Spleen (tissue), 11 donors: ENCODE measurements around the gene GLIPR1. TPM values are rescaled to one million over a fixed set of nuclear protein-coding genes. Genes with fewer than 3 reads are reported as not detected.

Experiments used
- DNase-seq: peaks from one replicate; pipeline ENCODE4 v3.0.0-alpha.2; 2020
- H3K27ac ChIP-seq, 8 donors: fragments of 200-600 bp; sonication (generic) in 7 of 8; 1 replicate in 4 of 8; 2 replicates in 4 of 8; pipeline versions ENCODE4 v1.5.0 to v1.8.0; 2016 to 2021; ENCODE audit warnings: inconsistent platforms in 4 of 8, mild to moderate bottlenecking in 4 of 8, moderate library complexity in 1 of 8
- H3K27me3 ChIP-seq, 7 donors: fragments of 200-600 bp; sonication (generic) in 6 of 7; replicated peaks in 1 of 7; 1 replicate in 4 of 7; 2 replicates in 3 of 7; pipeline versions ENCODE4 v1.5.0 to v1.8.0; 2016 to 2021; ENCODE audit warnings: inconsistent platforms in 3 of 7, mild to moderate bottlenecking in 1 of 7
- H3K36me3 ChIP-seq, 6 donors: fragments of 200-600 bp; sonication (generic) in 5 of 6; 1 replicate in 4 of 6; 2 replicates in 2 of 6; pipeline versions ENCODE4 v1.5.0 to v1.8.0; 2016 to 2021; ENCODE audit warnings: inconsistent platforms in 2 of 6
- H3K4me1 ChIP-seq, 6 donors: fragments of 200-600 bp; sonication (generic) in 5 of 6; 1 replicate in 3 of 6; 2 replicates in 3 of 6; pipeline versions ENCODE4 v1.5.0 to v1.8.0; 2016 to 2021; ENCODE audit warnings: inconsistent platforms in 3 of 6
- H3K4me3 ChIP-seq, 8 donors: fragments of 200-600 bp; sonication (generic) in 7 of 8; 1 replicate in 4 of 8; 2 replicates in 4 of 8; pipeline versions ENCODE4 v1.5.0 to v1.8.0; 2016 to 2021; ENCODE audit warnings: inconsistent platforms in 4 of 8, mild to moderate bottlenecking in 4 of 8, moderate library complexity in 2 of 8
- H3K9me3 ChIP-seq, 8 donors: fragments of 200-600 bp; sonication (generic) in 7 of 8; 1 replicate in 4 of 8; 2 replicates in 4 of 8; pipeline versions ENCODE4 v1.5.0 to v1.8.0; 2016 to 2021; ENCODE audit warnings: inconsistent platforms in 4 of 8
- POLR2A ChIP-seq, 3 donors: fragments of 450-650 bp; IDR thresholded peaks; one replicate each; pipeline ENCODE4 v1.5.1; 2017; ENCODE audit warnings: antibody characterized with exemption in 3 of 3, mild to moderate bottlenecking in 1 of 3
- POLR2AphosphoS5 ChIP-seq, 3 donors: sonication (generic); formaldehyde crosslinking; IDR thresholded peaks; one replicate each; pipeline ENCODE4 v1.5.1; 2017; ENCODE audit warnings: antibody characterized with exemption in 3 of 3
- WGBS, 5 donors: extraction: QIAGEN DNeasy Blood & Tissue Kit in 3 of 5; methylation state at CpG; one replicate each; pipeline versions ENCODE4 v1.1.5 to v1.1.7; 2013 to 2018; 5-methylcytosine and 5-hydroxymethylcytosine counted together
- intact Hi-C: fragments of 100-400 bp; cut with DNase I; formaldehyde crosslinking; loops from one replicate; pipeline ENCODE4 v1.15.0; 2023; ENCODE audit warnings: low total_unique reads
- polyA plus RNA-seq, 3 donors: library from polyadenylated mRNA; stranded (reverse); fragments of 200-250 nt; gene quantifications; one replicate each; pipeline ENCODE4 v1.2.1, GENCODE V29; 2013
- total RNA-seq, 7 donors: library from RNA; depleted of rRNA in 3 of 7; stranded (reverse); fragments of >200 nt in 3 of 7; fragmentation: NEBNext Ultra II Directional in 4 of 7; extraction: Animal tissue kit (Norgen Biotek cat#: 25700) in 4 of 7; gene quantifications; one replicate each; pipeline versions ENCODE4 v1.1.0 to v1.2.1, GENCODE V29; 2016 to 2021
- TF ChIP-seq, protein P1 (sequence below), 11 experiments: fragments of 200-600 bp in 7 of 11; fragments of 450-650 bp in 4 of 11; sonication (generic) in 4 of 11; IDR thresholded peaks in 8 of 11; conservative IDR thresholded peaks in 3 of 11; 1 replicate in 7 of 11; 2 replicates in 4 of 11; pipeline versions ENCODE4 v1.4.0 to v1.8.0; 2016 to 2021; ENCODE audit warnings: antibody characterized with exemption in 11 of 11, inconsistent platforms in 4 of 11, mild to moderate bottlenecking in 1 of 11
- donor health status: healthy with polysubstance abuse.
- donor health status: DM: no; HTN: no; CAD: no; lungs with moderate emphysema.
- donor health status: DM: no; HTN: no; CAD: no.
- donor health status: Bipolar disorder and iron deficiency.
- donor health status: healthy.
- donor health status: DM: no; HTN: no; CAD: no.
- donor health status: DM: yes; HTN: yes; CAD: no.

Gene GLIPR1
- total and polyA plus RNA-seq, 10 donors = 11.7 to 72.6 (median 54.7) TPM

DNA sequence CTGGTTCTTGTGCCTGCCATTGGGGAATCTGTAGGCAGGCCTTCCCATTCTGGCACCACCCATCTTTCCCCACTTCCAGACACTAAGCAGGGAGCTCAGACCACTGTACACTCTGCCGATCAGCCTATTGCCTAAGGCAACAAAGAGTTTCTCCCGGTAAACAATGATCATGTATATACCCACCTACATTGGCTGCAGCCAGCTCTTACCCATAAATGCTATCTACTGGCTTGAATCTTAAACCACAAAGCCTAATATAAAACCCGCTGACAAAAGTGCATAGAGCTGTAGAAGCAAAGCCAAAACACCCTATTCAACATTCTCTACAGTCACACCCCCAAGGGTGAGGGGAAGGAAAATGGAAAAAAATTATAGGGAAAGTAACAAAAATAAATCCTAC is 20.8 kb upstream of the GLIPR1 start:
- WGBS, 5 donors = 76 to 95% (median 85%) methylated on average over 3 of the region's 3 CpGs

GRCh38 chr12:75460204-75460603 is 20.4 kb upstream of the GLIPR1 start:
- Histone ChIP-seq H3K36me3 (no peaks in the 10 kb centered on the region), H3K27me3 (no peaks in the 10 kb centered on the region), H3K4me3 (no peak overlapping the region), H3K4me1 (peaks cover 0 to 25% (median 7%) of the 10 kb centered on the region in 6 donors), H3K9me3 (peaks cover 0 to 42% (median 30%) of the 10 kb centered on the region in 8 donors), H3K27ac (no peak overlapping the region)
- intact Hi-C loops = no loop called here
- no peak for TF ChIP-seq POLR2A (IDR thresholded peaks at IDR 0.05)
- TF ChIP-seq, protein P1, sequence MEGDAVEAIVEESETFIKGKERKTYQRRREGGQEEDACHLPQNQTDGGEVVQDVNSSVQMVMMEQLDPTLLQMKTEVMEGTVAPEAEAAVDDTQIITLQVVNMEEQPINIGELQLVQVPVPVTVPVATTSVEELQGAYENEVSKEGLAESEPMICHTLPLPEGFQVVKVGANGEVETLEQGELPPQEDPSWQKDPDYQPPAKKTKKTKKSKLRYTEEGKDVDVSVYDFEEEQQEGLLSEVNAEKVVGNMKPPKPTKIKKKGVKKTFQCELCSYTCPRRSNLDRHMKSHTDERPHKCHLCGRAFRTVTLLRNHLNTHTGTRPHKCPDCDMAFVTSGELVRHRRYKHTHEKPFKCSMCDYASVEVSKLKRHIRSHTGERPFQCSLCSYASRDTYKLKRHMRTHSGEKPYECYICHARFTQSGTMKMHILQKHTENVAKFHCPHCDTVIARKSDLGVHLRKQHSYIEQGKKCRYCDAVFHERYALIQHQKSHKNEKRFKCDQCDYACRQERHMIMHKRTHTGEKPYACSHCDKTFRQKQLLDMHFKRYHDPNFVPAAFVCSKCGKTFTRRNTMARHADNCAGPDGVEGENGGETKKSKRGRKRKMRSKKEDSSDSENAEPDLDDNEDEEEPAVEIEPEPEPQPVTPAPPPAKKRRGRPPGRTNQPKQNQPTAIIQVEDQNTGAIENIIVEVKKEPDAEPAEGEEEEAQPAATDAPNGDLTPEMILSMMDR (IDR thresholded peaks at IDR 0.05 in 8 of 11, conservative IDR thresholded peaks at IDR 0.05 in 3 of 11) = no peak
- TF ChIP-seq POLR2AphosphoS5 (IDR thresholded peaks at IDR 0.05) = no peak
- DNase-seq = no peak

More for the DNA sequence above, 20.8 kb upstream of the GLIPR1 start:
- Histone ChIP-seq H3K4me3 (no peak overlapping the region), H3K27ac (peak overlapping the region in 1 of 8 donors; percentile 2), H3K9me3 (peaks cover 0 to 38% (median 28%) of the 10 kb centered on the region in 8 donors), H3K27me3 (no peaks in the 10 kb centered on the region), H3K36me3 (no peaks in the 10 kb centered on the region), H3K4me1 (peaks cover 0 to 25% (median 7%) of the 10 kb centered on the region in 6 donors)
- no peak for DNase-seq
- intact Hi-C loops = no loop called here
- TF ChIP-seq POLR2AphosphoS5 (IDR thresholded peaks at IDR 0.05) (no peak), POLR2A (IDR thresholded peaks at IDR 0.05) (no peak)
- TF ChIP-seq, protein P1 (IDR thresholded peaks at IDR 0.05 in 8 of 11, conservative IDR thresholded peaks at IDR 0.05 in 3 of 11) = no peak

DNA sequence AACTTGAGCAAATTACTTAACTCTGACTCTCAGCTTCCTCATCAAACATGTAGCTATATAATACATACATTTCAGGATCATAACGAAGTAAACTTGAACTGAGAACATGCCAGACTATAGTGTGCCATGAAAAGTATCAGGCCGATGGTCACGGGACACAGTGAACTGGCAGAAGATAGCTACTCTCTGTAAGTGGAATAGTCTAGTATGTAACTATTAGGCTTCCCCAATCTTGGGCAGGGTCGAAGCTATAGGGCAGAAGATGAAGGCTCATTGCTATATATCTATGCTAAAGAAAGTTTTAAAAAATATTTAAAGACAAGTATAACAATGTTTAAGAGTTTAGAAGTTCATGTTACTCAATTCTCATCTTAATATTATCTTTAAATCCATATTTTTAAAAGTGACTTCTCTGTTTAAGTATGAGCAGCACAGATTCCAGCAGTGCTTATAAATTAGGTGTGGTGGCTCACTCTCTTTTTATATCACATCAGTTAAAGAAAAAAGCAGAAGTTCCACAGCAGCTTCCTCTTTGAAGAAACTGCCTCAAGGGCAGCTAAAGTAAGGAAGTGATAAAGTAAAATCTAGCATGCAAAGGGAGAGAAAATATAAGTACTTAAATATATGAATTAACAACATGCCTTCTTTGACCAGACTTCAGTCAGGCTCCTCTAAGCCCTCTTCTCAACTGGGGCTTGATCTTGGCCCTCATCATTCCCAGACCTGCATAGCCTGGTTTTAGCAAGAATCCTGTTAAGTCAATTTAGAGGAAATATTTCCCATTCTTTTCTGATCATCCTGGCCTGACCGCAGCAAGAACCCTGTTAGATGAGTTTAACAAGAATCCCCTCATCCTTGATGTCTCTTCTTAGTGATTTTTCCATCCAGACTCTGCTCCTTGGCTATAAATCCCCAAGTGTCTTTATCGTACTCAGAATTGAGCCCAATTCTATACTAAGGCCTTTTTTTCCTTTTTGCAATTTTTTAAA is 8.4 kb upstream of the GLIPR1 start:
- Histone ChIP-seq H3K9me3 (no peaks in the 10 kb centered on the region), H3K27ac (peak overlapping the region in 7 of 8 donors; percentile 48 to 83 (median 70)), H3K27me3 (no peaks in the 10 kb centered on the region), H3K4me1 (peaks cover 0 to 27% (median 16%) of the 10 kb centered on the region in 6 donors), H3K36me3 (no peaks in the 10 kb centered on the region), H3K4me3 (no peak overlapping the region)
- DNase-seq = no peak
- intact Hi-C loops = no loop called here
- TF ChIP-seq POLR2A (IDR thresholded peaks at IDR 0.05) (no peak), POLR2AphosphoS5 (IDR thresholded peaks at IDR 0.05) (no peak)
- TF ChIP-seq, protein P1 (IDR thresholded peaks at IDR 0.05 in 8 of 11, conservative IDR thresholded peaks at IDR 0.05 in 3 of 11) = no peak
- WGBS, 5 donors = 67 to 71% (median 69%) methylated on average over 6 of the region's 6 CpGs

DNA sequence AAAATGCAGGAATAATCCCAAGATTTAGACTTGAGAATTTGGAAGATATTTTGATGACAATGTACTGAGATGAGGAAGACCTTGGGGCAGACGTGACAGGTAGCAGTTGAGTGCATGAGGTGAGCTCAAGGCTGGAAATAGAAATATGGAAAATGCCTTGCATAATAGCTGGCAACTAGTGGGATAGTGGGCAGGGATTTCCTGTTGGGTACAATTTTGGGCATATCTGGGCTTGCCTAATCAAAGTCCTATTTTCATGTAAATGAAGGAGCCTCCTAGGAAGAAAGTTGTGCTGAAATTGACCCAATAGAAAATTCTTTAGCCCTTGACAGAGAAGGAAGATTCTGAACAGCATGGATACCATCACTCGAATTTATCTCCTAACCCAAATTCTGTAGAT is 6.4 kb upstream of the GLIPR1 start:
- H3K9me3 ChIP-seq = no peaks in the 10 kb centered on the region
- H3K4me3 ChIP-seq = no peak overlapping the region
- H3K27me3 ChIP-seq = no peaks in the 10 kb centered on the region
- DNase-seq = no peak
- no peaks in the 10 kb centered on the region for H3K36me3 ChIP-seq
- TF ChIP-seq, protein P1 (IDR thresholded peaks at IDR 0.05 in 8 of 11, conservative IDR thresholded peaks at IDR 0.05 in 3 of 11) = no peak
- TF ChIP-seq POLR2AphosphoS5 (IDR thresholded peaks at IDR 0.05) = no peak
- TF ChIP-seq POLR2A (IDR thresholded peaks at IDR 0.05) = no peak
- no peak overlapping the region for H3K27ac ChIP-seq
- intact Hi-C loops = no loop called here
- WGBS, 5 donors = 59 to 92% (median 71%) methylated on average over 2 of the region's 2 CpGs
- H3K4me1 ChIP-seq = peaks cover 5 to 46% (median 34%) of the 10 kb centered on the region in 6 donors
